Lung (tissue), 12 donors: Measurements from ENCODE around the gene TMEM134. TPM values are rescaled to one million over a fixed set of nuclear protein-coding genes. Genes with fewer than 3 reads are reported as not detected.

Experiments
- ATAC-seq: fragments of 200-7000 bp; cut with Tn5 transposase; one replicate; pipeline ENCODE4 v1.9.1; 2020; ENCODE audit warnings: moderate number of reproducible peaks; ENCODE audit not compliant: insufficient read depth, low FRiP score
- DNase-seq, 3 donors: peaks; one replicate each; pipeline ENCODE4 v3.0.0-alpha.2; 2013 to 2017
- H3K27ac ChIP-seq, 2 donors: one replicate each; pipeline ENCODE4 v1.5.1; 2013; ENCODE audit warnings: mild to moderate bottlenecking in 2 of 2, moderate library complexity in 2 of 2, control low read depth in 1 of 2, inconsistent platforms in 1 of 2, low read depth in 1 of 2, low read length in 1 of 2
- H3K27me3 ChIP-seq, 3 donors: one replicate each; pipeline ENCODE4 v1.5.1; 2013; ENCODE audit warnings: low read length in 2 of 3; ENCODE audit not compliant: control insufficient read depth in 3 of 3, insufficient read depth in 3 of 3
- H3K36me3 ChIP-seq, 4 donors: one replicate each; pipeline ENCODE4 v1.5.1; 2013; ENCODE audit warnings: low read length in 4 of 4, mild to moderate bottlenecking in 1 of 4, moderate library complexity in 1 of 4; ENCODE audit not compliant: control insufficient read depth in 4 of 4, insufficient read depth in 4 of 4
- H3K4me1 ChIP-seq, 5 donors: one replicate each; pipeline ENCODE4 v1.5.1; 2013; ENCODE audit warnings: low read length in 5 of 5, mild to moderate bottlenecking in 2 of 5, moderate library complexity in 1 of 5; ENCODE audit not compliant: control insufficient read depth in 5 of 5, insufficient read depth in 5 of 5
- H3K4me3 ChIP-seq: one replicate; pipeline ENCODE4 v1.5.1; 2013; ENCODE audit warnings: mild to moderate bottlenecking, control low read depth, moderate library complexity
- H3K9ac ChIP-seq, 2 donors: one replicate each; pipeline ENCODE4 v1.5.1; 2013; ENCODE audit warnings: low read length in 2 of 2, control low read depth in 1 of 2; ENCODE audit not compliant: insufficient read depth in 1 of 2
- H3K9me3 ChIP-seq, 4 donors: one replicate each; pipeline ENCODE4 v1.5.1; 2013; ENCODE audit warnings: low read length in 3 of 4, mild to moderate bottlenecking in 1 of 4, moderate library complexity in 1 of 4; ENCODE audit not compliant: control insufficient read depth in 4 of 4, insufficient read depth in 3 of 4
- WGBS, 2 donors: extraction: QIAGEN DNeasy Blood & Tissue Kit; methylation state at CpG; one replicate each; pipeline ENCODE4 v1.1.7; 2013; 5-methylcytosine and 5-hydroxymethylcytosine counted together
- polyA plus RNA-seq, 2 donors: library from polyadenylated mRNA; stranded (reverse); fragments of 200-250 nt; gene quantifications; one replicate each; pipeline ENCODE4 v1.2.1, GENCODE V29; 2013
- total RNA-seq, 2 donors: library from RNA; depleted of rRNA in 1 of 2; stranded (reverse); fragments of >200 nt in 1 of 2; gene quantifications; one replicate each; pipeline ENCODE4 v1.2.1, GENCODE V29; 2014 to 2021
- TF ChIP-seq, protein P1 (sequence below): IDR thresholded peaks from 2 replicates; pipeline ENCODE4 v1.5.1; 2012; ENCODE audit warnings: mild to moderate bottlenecking; ENCODE audit errors: control extremely low read depth, extremely low read depth
- donor health status: control.
- donor health status: control.
- donor health status: Bipolar disorder and iron deficiency.
- donor health status: healthy.
- donor health status: DM: yes; HTN: yes; CAD: no.

The TMEM134 gene
- total and polyA plus RNA-seq, 4 donors: 32.5 to 91.4 (median 83.1) TPM

DNA sequence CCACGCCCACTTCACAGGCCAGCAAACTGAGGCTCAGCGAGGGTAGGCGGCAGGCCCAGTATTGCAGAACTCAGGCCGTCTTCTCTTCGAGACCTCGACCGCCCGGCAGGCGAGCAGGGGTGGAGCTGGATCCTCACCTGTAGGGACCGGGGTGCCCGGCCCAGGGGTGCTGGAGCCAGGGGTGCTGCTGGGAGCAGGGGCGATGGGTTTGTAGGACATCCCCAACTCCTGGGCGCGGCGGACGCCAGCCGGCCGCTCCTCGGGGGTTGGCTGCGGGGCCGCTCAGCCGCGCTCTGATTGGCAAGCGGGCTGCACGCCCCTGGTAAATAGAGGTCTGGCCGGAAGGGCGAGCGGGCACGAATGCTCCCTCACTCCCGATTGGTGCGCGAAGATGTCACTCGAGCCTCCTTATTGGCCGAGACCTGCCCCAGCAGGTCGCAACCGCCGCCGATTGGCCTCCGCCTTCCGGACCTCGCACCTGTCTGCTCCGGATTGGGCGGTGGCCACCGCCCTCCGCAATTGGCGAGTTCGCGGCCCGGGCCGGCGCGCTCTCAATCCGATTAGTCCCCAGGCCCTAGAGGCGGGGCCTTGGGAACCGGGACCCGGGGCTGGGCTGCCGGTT lies 38.9 kb upstream of the TMEM134 start, which contains the start of gene CDK2AP2:
Gene CDK2AP2, minus strand, starts transcription at position 299 of the 622 bp plus-strand sequence. Its CDS starts 80 bp downstream, at position 219.
- DNase-seq (peak; percentile 97 to 99 (median 98)), ATAC-seq (peak; percentile 86)
- peaks cover 0 to 34% (median 10%) of the 10 kb centered on the region in 5 donors for H3K4me1 ChIP-seq
- peak within 1 kb of the TSS; percentile 97 to 99 for H3K27ac ChIP-seq
- H3K9ac ChIP-seq: peak within 1 kb of the TSS in 1 of 2 donors; percentile 78
- WGBS, 2 donors: 0 to 1% methylated on average over 57 of the region's 57 CpGs
- peaks cover 0 to 2% (median 0%) of the 10 kb centered on the region in 3 donors for H3K27me3 ChIP-seq
- H3K36me3 ChIP-seq: peaks cover 0 to 3% (median 0%) of the 10 kb centered on the region in 4 donors
- TF ChIP-seq, protein P1, sequence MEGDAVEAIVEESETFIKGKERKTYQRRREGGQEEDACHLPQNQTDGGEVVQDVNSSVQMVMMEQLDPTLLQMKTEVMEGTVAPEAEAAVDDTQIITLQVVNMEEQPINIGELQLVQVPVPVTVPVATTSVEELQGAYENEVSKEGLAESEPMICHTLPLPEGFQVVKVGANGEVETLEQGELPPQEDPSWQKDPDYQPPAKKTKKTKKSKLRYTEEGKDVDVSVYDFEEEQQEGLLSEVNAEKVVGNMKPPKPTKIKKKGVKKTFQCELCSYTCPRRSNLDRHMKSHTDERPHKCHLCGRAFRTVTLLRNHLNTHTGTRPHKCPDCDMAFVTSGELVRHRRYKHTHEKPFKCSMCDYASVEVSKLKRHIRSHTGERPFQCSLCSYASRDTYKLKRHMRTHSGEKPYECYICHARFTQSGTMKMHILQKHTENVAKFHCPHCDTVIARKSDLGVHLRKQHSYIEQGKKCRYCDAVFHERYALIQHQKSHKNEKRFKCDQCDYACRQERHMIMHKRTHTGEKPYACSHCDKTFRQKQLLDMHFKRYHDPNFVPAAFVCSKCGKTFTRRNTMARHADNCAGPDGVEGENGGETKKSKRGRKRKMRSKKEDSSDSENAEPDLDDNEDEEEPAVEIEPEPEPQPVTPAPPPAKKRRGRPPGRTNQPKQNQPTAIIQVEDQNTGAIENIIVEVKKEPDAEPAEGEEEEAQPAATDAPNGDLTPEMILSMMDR: no peak
- no peaks in the 10 kb centered on the region for H3K9me3 ChIP-seq
- peak within 1 kb of the TSS; percentile 66 for H3K4me3 ChIP-seq

DNA sequence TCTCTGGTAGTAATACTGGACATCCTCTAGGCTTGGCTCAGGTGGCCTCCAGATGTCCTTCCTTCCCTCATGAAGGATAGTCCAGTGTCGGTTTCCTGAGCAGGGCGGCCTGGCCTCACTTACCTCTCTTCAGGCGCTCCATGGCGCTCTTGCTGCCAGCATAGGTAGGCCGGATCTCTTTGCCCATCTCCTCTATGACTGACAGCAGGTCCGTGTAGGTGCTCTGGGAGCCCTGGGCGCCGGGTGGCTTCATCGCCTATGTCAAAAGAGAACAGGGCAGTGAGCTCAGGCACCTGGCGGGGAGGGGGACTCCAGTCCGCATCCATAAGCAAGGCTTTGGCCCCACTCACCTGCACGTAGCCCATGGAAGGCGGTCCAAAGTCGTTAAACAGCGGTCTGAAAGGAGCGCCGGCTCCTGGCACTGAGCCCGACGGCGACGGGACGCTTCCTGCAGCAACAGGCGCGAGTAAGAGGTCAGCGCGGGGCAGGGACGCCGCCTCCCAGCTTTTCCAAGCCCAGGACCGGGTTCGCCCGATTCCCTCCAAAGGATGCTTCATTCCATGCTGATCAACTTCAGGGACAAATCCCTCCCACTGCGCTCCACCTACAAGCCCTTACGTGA lies 38.3 kb upstream of the TMEM134 start:
- TF ChIP-seq, protein P1: no peak
- no peaks in the 10 kb centered on the region for H3K9me3 ChIP-seq
- ATAC-seq (no peak), DNase-seq (no peak)
- peaks cover 0 to 34% (median 10%) of the 10 kb centered on the region in 5 donors for H3K4me1 ChIP-seq
- no peak overlapping the region for H3K9ac ChIP-seq
- H3K27ac ChIP-seq: peak overlapping the region; percentile 94 to 96
- 26 to 34% methylated on average over 33 of the region's 33 CpGs for WGBS, 2 donors
- H3K4me3 ChIP-seq: peak overlapping the region; percentile 66
- H3K36me3 ChIP-seq: peaks cover 0 to 3% (median 0%) of the 10 kb centered on the region in 4 donors
- H3K27me3 ChIP-seq: peaks cover 0 to 2% (median 0%) of the 10 kb centered on the region in 3 donors

DNA sequence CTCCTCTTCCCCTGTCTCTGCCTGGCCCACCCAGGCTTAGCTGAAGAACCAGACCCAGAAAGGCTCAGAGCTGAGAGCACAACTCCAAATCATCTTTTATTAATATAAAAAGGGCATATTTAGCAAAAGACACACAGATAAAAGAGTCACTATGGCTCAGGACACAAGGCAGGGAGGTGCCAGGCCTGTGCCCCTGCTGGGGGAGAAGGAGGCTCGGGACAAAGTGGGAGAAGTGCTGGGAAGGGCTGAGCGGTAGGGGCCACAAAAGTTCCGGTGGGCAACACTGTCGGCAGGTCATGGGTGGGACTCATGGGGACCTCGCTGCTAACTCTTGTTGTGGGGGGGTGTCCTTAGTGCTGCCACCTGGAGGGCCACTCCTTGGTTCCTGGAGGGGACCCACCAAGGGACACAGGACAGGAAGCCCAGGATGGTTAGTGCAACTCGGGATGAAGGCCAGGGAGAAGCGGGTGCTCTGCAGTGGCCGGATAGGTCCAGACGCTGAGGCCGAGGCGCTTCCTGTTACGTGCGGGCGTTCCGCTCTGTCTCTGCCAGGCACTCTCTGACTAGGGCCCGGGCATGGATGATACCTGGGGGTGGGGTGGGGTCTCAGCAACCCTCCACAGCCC lies 37.5 kb upstream of the TMEM134 start:
- no peak for DNase-seq
- Histone ChIP-seq H3K4me3 (no peak overlapping the region), H3K27ac (peak overlapping the region; percentile 89 to 96), H3K4me1 (peaks cover 0 to 34% (median 10%) of the 10 kb centered on the region in 5 donors), H3K9me3 (no peaks in the 10 kb centered on the region), H3K27me3 (peaks cover 0 to 2% (median 0%) of the 10 kb centered on the region in 3 donors), H3K36me3 (peaks cover 0 to 5% (median 2%) of the 10 kb centered on the region in 4 donors), H3K9ac (peak overlapping the region in 1 of 2 donors; percentile 49)
- TF ChIP-seq, protein P1: no peak
- 81 to 88% methylated on average over 16 of the region's 16 CpGs for WGBS, 2 donors
- no peak for ATAC-seq
